Neural cell (in vitro differentiated cells): ENCODE results near the gene MECR.

Experiments used
- EZH2 ChIP-seq: fragments of 200-600, 300-800 bp; shearing (Covaris generic), sonication (generic); IDR thresholded peaks from 2 replicates; pipeline ENCODE4 v1.6.1; 2014; ENCODE audit warnings: antibody characterized with exemption, low read length, borderline replicate concordance, mild to moderate bottlenecking; ENCODE audit not compliant: insufficient read depth, poor library complexity, severe bottlenecking
- MXI1 ChIP-seq: fragments of 450-650 bp; conservative IDR thresholded peaks from 2 replicates; pipeline ENCODE4 v1.6.1; 2014; ENCODE audit warnings: antibody characterized with exemption, mild to moderate bottlenecking; ENCODE audit not compliant: poor library complexity, severe bottlenecking
- POLR2AphosphoS5 ChIP-seq: IDR thresholded peaks from 2 replicates; pipeline ENCODE4 v1.6.1; 2012
- RAD21 ChIP-seq: fragments of 450-650 bp; conservative IDR thresholded peaks from 2 replicates; pipeline ENCODE4 v1.6.1; 2014; ENCODE audit warnings: antibody characterized with exemption, mild to moderate bottlenecking, moderate library complexity
- TAF1 ChIP-seq: IDR thresholded peaks from 2 replicates; pipeline ENCODE4 v1.6.1; 2012; ENCODE audit warnings: low read depth
- TF ChIP-seq, protein P1 (sequence below): IDR thresholded peaks from 2 replicates; pipeline ENCODE4 v1.6.1; 2012; ENCODE audit warnings: borderline replicate concordance
- TF ChIP-seq, protein P2 (sequence below): fragments of 450-650 bp; IDR thresholded peaks from 2 replicates; pipeline ENCODE4 v1.5.1; 2014; ENCODE audit warnings: antibody characterized with exemption, mild to moderate bottlenecking, moderate library complexity; ENCODE audit not compliant: poor library complexity, severe bottlenecking

DNA sequence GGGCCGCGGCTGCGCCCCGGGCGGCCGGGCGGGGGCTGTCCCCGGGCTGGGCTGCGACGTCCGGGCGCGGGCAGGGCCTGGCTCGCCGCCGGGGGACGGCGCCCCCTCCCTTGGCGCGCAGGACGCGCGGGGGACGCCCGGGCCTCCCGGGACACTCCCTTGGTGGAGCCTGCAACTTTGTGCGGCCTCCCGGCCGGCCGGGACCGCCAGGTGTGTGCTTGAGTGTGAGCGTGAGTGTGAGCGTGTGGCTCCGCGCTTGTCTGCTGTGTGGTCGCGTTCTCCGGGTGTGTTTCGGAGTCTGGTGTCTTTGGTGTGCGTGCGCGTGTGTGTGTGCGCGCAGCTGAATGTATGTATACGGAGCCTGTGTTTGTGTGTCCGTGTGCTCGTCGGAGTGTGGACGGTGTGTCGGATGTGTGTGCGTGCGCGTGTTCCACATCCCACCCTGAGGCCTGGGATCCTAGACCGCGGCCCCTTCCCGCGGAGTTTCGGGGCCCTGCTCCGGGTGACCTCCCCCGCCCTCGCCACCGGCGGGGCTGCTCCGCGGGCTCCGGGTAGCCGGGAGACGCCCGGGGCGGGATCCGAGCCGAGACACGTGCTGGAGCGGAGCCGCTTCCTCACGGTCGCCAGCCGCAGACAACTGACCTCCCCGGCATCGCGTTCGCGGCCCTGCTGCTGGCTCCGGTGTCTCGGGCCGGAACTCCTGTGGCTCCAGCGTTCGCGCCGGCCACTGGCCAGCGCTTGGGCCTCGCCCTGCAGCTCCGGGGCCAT is 7.3 kb upstream of the MECR start:
- TF ChIP-seq, protein P1, sequence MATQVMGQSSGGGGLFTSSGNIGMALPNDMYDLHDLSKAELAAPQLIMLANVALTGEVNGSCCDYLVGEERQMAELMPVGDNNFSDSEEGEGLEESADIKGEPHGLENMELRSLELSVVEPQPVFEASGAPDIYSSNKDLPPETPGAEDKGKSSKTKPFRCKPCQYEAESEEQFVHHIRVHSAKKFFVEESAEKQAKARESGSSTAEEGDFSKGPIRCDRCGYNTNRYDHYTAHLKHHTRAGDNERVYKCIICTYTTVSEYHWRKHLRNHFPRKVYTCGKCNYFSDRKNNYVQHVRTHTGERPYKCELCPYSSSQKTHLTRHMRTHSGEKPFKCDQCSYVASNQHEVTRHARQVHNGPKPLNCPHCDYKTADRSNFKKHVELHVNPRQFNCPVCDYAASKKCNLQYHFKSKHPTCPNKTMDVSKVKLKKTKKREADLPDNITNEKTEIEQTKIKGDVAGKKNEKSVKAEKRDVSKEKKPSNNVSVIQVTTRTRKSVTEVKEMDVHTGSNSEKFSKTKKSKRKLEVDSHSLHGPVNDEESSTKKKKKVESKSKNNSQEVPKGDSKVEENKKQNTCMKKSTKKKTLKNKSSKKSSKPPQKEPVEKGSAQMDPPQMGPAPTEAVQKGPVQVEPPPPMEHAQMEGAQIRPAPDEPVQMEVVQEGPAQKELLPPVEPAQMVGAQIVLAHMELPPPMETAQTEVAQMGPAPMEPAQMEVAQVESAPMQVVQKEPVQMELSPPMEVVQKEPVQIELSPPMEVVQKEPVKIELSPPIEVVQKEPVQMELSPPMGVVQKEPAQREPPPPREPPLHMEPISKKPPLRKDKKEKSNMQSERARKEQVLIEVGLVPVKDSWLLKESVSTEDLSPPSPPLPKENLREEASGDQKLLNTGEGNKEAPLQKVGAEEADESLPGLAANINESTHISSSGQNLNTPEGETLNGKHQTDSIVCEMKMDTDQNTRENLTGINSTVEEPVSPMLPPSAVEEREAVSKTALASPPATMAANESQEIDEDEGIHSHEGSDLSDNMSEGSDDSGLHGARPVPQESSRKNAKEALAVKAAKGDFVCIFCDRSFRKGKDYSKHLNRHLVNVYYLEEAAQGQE = no peak
- TF ChIP-seq, protein P2, sequence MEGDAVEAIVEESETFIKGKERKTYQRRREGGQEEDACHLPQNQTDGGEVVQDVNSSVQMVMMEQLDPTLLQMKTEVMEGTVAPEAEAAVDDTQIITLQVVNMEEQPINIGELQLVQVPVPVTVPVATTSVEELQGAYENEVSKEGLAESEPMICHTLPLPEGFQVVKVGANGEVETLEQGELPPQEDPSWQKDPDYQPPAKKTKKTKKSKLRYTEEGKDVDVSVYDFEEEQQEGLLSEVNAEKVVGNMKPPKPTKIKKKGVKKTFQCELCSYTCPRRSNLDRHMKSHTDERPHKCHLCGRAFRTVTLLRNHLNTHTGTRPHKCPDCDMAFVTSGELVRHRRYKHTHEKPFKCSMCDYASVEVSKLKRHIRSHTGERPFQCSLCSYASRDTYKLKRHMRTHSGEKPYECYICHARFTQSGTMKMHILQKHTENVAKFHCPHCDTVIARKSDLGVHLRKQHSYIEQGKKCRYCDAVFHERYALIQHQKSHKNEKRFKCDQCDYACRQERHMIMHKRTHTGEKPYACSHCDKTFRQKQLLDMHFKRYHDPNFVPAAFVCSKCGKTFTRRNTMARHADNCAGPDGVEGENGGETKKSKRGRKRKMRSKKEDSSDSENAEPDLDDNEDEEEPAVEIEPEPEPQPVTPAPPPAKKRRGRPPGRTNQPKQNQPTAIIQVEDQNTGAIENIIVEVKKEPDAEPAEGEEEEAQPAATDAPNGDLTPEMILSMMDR = no peak
- TF ChIP-seq TAF1 = no peak
- TF ChIP-seq EZH2 = peak; percentile 54
- TF ChIP-seq RAD21 = no peak
- TF ChIP-seq POLR2AphosphoS5 = peak; percentile 13
- no peak for TF ChIP-seq MXI1
